Measurements from ENCODE around the gene CFAP299.
A peak's percentile ranks its signal among the peaks of the same experiment; 100 is the strongest.

Gene CFAP299

DNA sequence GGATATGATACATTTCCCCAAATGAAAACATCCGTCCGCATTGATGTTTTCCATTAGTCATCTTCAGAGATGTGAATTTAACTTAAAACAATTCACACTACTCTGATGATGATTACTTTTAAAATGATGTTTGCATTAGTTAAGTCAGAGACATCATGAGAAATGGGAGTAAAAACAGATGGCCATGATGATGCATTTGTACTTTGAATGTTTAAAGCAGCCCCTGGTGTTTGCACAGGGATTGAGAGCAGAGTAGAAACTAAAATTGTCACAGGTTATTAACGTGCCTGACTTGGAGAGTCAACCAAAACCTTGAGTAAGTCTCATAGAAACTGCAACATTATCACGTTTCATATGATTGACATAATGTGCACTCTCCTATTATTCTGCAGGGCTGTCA, 117.2 kb downstream of the CFAP299 start:
- no peak for DNase-seq

DNA sequence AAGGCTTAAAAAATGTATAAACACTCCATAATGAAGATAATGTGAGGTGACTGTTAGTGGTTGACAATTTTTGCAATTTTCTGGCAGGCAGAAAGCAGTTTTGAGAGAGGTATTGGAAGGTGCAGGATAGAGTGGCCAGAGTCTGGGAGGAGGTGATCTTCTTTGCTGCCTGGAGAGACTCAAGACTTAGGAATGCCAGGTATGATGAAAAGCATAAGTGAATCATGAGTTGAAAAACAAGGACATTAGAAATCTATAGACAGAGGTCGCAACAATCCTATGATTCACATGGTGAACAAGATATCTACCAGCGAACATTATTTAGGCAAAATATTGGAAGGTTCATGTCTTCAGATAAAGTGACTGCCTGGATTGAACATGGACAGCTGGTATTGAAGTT, 118.5 kb downstream of the CFAP299 start:
- no peak for DNase-seq

DNA sequence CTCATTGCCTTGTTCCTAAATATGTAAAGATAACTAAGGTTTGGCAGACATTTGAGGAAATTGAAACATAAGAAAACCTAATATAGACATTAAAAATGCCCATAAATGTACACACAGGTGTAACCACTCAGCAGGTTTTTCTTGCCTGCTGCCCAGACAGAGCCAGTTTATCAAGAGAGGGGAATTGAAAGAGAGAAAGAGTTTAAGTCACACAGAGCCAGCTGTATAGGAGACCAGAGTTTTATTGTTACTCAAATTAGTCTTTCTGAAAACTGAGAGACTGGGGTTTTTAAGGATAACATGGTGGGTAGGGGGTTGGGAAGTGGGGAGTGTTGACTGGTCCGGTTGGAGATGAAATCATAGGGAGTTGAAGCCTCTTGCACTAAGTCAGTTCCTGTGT, 119.0 kb downstream of the CFAP299 start:
- DNase-seq, result no peak

DNA sequence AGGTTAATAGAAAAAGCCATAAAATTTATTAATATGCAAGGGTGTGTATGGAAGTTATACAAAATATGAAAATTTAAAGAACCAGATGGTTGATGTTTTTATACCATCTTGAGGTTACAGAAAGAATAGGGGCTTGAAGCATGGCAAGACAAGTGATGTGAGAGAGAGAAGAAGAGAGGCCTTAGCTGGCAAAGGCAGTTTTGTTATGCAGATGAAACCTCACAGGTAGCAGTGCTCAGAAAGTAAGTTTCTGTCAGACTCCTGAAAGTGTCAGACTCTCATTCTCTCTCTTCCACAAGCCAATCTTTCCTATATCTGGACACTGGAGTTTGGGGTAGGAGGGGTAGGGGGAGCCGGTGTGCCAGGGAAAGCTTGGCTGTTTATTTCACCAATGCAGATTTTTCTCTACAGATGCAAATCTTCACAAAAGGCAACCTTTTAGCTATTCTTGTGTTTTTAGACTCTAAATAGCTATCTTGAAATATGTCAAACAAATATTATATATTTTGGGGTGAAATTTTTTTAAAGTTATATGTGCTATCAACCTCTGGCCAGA, 124.5 kb downstream of the CFAP299 start:
- no peak for DNase-seq

DNA sequence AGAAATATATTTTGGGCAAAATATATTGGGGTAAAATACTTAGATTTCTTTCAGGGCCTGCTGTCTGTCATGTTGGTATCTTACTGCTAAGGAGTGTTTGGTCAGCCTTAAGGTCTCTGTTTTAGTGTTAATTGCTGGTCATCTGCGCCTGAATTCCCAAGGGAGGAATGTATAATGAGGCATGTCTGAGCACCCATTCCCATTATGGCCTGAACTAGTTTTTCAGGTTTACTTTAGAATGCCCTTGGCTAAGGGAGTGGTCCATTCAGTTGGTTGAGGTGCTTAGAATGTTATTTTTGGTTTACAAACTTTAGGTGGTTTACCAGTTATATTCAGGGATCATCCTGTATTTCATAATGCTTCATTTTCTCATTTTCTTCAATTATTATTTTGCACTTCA, 125.9 kb downstream of the CFAP299 start:
- no peak for DNase-seq

DNA sequence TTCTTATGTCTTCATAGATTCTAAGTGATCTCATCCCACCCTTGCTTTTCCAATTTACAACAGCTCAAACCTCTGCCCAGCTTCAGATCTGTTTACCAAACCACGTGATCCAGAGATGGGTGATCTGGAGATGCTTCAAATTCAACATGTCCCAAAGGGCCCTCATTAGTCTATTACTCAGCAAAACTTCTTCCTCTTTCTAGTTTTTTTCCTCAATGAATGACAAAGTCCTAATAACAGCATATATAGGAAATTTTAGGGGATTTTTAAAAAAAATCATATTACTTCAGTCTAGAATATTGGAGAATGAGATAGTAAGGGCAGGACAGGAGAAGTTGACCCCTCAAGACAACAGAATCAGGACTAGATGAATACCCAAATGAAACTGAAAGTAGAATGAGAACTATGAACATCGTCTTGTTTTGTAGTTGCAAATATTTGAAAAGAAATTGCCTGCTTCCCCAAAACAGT, 127.1 kb downstream of the CFAP299 start:
- DNase-seq, result no peak

DNA sequence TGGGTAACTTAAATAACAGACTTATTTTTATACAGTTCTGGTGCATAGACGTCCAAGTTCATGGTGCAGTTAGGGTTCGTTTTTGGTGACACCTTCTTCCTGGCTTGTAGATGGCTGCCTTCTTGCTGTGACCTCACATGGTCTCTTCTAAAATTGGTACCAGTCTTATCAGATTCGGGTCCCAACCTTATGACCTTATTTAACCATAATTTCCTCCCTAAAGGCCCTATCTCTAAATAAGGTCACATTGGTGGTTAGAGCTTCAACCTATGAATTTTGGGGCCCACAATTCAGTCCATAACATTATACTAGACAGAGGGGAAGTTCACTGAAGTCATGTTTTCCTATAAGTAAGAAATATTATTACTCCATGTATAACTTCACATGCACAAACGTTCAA, 128.0 kb downstream of the CFAP299 start:
- DNase-seq, result no peak

DNA sequence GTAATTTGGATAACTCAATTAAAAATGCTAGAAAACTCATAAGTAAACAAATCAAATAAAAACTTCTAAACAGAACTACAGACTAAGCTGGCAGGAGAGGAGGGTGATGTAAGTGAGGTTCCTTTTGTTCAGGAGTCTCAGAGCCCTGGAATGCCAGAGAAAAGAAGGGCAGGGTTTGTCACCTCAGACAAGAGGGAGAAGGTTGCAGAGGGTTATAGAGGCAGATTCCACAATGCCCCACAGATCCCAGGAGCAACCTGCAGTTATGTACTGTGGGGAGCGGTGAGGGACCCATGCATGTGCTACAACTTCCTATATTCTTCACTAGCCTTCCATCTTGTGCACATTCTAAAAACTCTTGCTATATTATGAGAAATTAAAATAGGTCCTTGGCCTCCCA, 129.7 kb downstream of the CFAP299 start:
- DNase-seq, result no peak

DNA sequence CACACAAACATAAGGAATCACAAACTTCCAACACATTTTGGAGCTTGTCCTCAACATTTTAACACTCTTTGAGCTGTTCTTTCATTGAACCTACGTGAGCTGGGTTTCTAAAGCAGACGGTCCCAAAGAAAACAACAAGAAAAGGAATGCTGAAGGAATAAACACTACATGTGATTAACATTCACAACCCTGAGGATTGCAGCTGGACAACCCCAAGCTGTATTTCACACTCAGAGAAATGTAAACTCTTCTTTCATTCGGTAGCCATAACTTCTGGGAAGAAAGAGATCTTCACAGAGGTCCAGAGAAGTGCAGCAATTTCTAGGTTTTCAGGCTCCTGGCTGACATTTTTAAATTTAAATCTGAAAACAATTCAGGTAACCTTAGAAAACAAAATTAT, 130.2 kb downstream of the CFAP299 start:
- no peak for DNase-seq

DNA sequence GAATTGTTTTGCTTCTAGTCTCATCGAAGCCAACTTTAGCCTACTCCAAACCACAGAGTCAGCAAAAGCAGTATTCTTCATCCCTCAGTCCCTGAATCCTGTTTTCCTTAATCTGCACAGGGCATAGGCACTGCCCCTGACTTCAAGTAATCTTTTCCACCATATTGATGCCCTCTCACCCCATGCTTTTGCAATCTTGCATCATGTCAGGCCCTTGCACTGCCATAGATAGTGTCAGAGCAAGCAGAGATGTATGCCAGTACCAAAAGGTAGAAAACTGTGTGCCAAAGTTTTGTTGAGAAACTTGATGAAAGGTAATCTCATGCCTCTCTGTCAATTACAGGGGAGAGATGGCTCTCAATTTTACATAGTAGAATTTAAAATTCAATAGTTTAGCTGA, 131.1 kb downstream of the CFAP299 start:
- no peak for DNase-seq

DNA sequence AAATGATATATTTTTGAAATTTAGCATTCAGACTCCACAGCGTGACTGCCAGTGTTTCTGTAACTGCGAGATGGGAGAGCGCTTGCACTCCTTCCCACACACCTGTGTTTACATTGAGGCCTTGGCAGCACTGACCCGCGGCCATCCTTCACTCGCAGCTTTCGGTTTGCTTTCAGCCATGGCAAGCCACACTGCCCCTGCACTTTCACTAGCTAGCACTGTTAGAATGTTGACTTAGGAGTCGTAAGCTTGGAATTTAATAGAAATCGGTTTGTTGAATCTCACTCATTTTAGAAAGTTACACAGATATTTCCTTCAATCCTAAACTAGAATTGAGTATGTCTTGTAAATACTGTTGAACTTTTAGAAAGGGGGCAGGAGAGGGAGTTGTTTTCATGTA, 136.2 kb downstream of the CFAP299 start:
- peak; percentile 85 for DNase-seq

DNA sequence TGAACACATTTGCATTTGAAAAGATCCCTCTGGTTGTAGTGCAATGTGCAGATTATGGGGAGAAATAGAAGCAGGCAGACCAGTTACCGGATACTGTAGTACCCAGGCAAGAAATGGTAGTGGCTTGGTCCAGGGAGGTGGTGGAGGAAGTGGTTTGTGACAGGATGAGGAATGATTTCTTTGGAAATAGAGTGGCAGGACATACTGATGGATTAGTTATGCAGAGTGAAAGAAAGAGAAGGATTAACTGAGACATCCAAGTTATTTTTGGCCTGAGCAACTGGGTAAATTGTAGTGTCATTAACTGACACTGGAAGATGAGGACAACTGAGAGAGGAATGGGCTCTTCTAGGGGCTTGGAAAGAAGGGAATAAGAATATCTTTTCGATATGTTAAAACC, 139.7 kb downstream of the CFAP299 start:
- DNase-seq, result no peak

DNA sequence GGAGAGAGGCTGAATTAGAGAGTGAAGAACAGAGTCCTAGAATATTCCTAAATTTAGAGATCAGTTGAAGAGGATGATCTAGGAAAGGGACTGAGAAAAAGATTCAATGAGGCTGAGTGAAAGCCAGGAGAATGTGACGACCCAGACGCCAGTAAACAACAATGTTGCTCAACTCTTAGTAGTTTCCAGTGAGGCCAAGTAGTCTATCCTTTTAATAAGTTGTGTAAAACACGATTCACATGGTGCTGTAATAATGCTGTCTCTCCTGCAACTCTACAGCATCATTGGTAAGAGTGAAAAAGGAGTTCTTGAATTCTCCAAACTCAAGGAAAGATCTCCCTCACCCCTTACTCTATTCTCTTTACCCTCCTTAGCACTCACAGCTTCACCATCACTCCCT, 140.3 kb downstream of the CFAP299 start:
- no peak for DNase-seq

DNA sequence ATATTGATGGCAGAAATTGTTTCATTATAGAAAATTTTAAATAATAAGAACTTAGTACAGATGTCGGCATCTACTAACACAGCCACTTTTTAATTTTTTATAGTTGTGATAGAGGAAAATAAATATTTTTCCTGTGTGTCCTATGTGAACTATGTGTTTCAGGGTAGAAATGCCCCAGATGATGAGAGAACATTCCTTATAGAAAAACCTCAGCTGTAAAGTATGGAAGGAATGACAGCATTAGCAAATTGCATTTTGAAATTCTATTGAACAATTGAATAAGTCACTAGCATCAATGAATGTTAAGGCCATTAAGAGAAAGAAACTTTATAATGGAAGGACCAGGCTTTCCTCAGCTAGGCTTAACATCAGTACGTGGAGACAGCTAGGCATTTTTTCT, 149.2 kb downstream of the CFAP299 start:
- DNase-seq, result no peak

DNA sequence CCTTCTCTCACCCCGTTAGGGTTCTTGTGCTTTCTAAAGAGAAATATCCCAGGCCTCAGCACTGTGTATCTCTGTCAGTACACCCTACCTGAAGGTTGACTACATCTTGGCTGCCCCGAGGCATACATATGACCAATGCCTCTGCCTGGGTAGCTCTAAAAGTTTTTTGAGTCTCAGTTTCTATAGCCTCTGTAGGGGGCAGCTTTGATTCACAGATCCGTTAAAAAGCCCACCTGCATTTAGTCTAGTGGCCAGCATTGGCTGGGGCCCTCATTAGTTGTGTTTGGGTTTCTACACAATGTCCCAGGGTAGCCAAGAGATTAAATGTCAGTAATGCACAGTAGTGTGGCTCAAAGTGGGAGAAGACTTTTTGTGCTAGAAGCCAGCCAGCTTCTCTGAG, 151.1 kb downstream of the CFAP299 start:
- no peak for DNase-seq

DNA sequence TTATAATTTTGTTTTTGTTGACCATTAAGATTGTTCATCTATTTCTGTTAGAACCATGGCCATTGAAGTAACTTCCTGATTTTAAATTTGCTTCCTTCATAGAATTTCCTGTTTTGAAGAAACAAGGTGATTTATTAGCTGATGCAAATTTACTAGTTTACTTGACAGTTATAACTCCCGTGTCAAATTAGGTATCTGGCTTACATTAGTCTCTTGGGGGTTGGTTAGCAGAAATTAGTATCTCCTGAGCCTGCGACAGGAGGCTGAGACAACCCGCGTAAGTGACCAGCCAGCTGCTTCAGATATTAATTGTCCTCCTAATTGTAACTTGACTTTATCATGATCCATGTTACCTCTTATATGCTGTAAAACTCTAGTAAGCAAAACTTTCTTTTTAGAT, 154.3 kb downstream of the CFAP299 start:
- DNase-seq, result no peak

DNA sequence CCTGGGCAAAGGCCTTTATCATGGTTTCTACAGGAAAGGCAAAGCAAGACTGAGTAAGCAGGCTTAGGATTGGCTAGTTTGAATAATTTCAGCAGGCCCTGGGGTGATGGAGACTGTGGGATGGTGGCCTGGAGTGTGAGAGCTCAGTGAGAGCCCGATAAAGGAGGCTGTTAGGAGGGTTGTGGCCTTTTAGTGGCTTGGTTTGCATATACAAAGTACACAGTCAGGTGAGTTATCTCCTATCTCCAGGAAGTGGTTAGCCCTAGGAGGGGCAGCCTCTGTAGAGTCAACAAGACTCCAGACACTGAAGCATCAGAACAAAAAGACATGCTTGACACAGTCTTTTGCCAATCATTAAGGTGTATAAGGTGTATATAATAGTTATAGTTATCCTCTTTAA, 157.2 kb downstream of the CFAP299 start:
- no peak for DNase-seq

DNA sequence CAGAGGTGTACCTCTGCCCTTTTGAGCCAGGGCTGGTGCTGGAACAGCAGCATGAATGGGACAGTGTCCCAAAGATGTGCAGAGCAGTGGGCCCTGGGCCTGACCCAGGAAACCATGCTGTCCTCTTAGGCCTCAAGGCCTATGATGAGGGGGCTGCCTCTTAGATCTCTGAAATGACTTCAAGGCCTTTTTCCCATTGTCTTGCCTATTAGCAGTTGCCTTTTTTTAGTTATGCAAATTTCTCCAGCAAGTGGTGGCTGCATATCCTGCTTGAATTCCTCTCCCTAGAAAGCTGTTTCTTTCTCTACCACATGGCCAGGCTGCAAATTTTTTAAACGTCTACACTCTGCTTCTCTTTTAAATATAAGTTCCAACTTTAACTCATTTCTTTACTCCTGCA, 160.3 kb downstream of the CFAP299 start:
- no peak for DNase-seq

DNA sequence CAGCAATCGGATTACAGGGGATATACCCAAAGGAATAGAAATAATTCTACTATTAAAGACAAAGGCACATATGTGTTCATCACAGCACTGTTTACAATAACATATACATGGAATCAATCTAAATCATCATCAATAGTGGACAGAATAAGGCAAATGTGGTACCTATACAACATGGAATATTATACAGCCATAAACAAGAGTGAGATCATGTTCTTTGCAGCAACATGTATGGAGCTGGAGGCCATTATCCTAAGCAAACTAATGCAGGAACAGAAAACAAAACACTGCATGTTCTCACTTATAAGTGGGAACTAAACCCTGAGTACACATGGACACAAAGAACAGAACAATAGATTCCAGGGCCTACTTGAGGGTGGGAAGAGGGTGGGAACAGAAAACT, 163.2 kb downstream of the CFAP299 start:
- DNase-seq, result no peak

DNA sequence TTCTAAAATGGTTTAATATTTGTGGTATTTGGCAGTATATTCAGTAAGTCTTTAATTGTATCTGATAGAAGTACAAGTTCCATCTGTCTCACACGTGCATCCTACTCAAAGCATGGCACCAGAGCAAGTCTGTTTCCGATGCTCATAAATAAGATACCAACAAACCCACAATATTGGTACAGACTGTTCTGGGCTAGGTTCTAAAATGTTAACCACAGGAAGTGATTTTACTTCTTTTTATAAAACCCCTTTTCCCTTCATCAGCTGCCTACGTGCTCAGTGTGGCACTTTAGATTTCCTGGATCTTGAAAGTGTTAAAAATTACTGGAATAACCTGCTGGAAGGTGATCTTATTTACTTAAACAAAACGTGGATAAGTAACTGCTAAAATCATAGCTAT, 165.1 kb downstream of the CFAP299 start:
- no peak for DNase-seq

DNA sequence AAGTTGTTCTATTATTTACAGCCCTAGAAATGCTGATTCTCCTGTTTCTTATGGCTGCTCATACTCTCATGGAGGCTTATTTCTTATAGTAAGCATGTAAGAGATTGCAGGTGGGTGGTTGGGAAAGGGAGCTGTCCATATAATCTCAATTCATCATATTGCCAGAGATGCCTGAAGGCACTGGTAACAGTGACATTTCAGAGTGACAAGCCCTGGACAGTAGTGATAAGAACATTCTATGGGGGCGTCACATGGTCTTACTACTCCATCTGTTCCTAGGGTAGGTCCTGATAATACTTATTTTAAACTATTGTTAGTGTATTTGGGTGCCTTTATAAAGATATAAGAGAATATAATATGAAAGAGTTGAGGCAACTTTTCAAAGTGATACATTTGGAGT, 171.5 kb downstream of the CFAP299 start:
- DNase-seq, result no peak

DNA sequence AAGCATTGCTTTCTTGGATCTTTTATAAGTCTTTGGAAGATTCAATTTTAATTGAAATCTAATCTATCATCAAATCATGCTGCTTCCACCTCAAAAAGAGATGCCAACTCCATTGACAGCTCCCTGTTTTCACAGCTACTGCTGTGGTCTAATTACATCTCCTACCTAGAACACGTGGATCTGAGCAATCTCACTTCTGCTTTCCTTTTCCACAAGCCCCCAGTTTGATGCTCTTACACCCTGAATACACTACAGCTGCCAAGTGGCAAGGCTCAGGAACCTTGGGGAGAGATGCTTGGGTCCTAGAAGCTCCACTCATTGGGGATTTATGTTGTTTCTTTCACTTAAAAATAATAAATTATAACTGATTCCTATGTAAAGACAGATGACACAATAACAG, 172.0 kb downstream of the CFAP299 start:
- DNase-seq, result no peak

DNA sequence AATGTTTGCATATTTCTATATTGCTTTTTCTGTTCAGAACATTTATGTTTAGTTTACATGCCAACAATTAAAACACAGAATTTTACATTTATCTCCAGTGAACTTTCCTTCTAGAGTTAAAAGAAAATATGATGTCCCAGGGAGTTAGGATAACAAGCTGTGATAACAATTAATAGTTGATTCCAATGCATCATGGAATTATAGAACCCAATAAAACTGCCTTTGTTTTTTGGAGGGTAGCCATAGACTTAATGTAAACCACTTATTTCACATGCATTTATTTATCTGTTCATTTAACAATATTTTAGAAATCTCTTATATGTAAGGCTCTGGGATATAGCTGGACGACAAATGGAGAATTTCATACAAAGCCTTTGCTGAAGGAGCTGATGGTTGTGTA, 180.0 kb downstream of the CFAP299 start:
- no peak for DNase-seq

DNA sequence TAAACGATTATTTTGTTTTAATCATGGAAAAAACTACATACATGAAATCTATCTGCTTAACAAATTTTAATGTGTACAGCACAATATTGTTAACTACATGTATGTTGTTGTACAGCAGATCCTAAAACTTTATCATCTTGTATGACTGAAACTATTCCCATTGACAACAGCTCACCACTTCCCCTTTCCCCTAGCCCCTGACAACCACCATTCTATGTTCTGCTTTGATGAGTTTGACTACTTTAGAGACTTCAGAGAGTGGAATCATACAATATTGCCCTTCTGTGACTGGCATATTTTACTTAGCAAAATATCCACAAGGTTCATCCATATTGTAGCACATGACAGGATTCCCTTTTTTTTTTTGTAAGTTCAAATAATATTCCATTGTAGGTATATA, 185.9 kb downstream of the CFAP299 start:
- DNase-seq, result no peak

DNA sequence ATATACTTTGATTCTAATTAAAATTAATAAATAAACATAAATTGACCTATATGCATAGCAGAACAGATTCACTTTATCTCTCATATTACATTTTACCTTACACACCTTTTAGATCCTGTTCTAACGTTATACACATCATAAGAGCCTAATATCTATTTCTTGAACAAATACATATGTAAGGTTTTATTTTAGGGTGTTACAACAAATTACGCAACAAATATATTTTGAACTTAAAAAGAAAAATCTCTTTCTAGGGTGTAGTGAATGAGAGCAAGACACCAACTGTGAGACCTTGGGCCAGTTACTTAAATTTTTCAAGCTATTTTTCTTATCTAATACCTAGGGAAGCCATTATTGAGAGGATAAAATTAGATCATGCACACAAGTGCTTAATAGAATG, 191.2 kb downstream of the CFAP299 start:
- no peak for DNase-seq

DNA sequence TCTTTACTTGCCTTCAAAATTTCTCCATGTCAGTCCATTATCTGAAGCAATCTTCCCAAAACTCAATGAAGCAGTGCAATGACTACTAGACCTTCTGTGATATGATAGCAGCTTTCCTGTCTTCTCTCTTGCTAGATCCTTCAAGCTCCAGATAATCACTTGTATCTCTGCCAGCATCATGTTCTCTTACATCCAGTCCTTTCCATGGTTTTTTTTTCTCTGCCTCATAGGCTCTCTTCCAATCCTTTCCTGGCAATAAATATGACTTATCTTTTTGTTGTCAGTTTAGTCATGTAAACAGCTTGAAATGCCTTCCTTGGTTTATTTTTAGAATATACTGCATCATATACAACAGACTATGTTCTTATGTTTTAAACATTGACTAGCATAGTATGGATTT, 193.5 kb downstream of the CFAP299 start:
- no peak for DNase-seq

Data from SHP77 treated with DMSO at 0.1 percent for 48 hours (cell line).